Loucy (cell line): ENCODE measurements around the gene GPAM.
"Not testable (repeated sequence)": the region's sequence is repeated elsewhere in the genome, so short reads cannot be mapped to it uniquely, and the experiment has no call there.

ENCODE experiments used
- H2AFZ ChIP-seq: fragments of 200-600 bp; sonication (generic); 2 replicates; pipeline ENCODE4 v1.6.0; 2016; ENCODE audit warnings: antibody characterized with exemption, mild to moderate bottlenecking, low read length, moderate library complexity
- H3F3A ChIP-seq: fragments of 200-600 bp; 2 replicates; pipeline ENCODE4 v1.6.0; 2016; ENCODE audit warnings: antibody characterized with exemption, low read depth, mild to moderate bottlenecking
- H3K27me3 ChIP-seq: fragments of 200-600 bp; sonication (generic); 2 replicates; pipeline ENCODE4 v1.6.1; 2014; ENCODE audit warnings: low read length, mild to moderate bottlenecking; ENCODE audit not compliant: insufficient read depth, poor library complexity, severe bottlenecking
- H3K36me3 ChIP-seq: fragments of 200-600 bp; sonication (generic); 2 replicates; pipeline ENCODE4 v1.6.1; 2016; ENCODE audit warnings: low read length; ENCODE audit not compliant: insufficient read depth
- H3K4me1 ChIP-seq: fragments of 200-600 bp; sonication (generic); 2 replicates; pipeline ENCODE4 v1.5.1; 2014; ENCODE audit warnings: low read length, mild to moderate bottlenecking; ENCODE audit not compliant: insufficient read depth, poor library complexity, severe bottlenecking
- H3K4me2 ChIP-seq: fragments of 200-600 bp; sonication (generic); 2 replicates; pipeline ENCODE4 v1.6.0; 2014; ENCODE audit warnings: antibody characterized with exemption, low read length, low read depth, mild to moderate bottlenecking; ENCODE audit not compliant: poor library complexity, severe bottlenecking
- H3K4me3 ChIP-seq: fragments of 200-600 bp; sonication (generic); 2 replicates; pipeline ENCODE4 v1.5.1; 2014; ENCODE audit warnings: low read length, mild to moderate bottlenecking, mixed read lengths; ENCODE audit not compliant: poor library complexity, severe bottlenecking
- H3K79me2 ChIP-seq: fragments of 200-600 bp; sonication (generic); 2 replicates; pipeline ENCODE4 v1.6.1; 2014; ENCODE audit warnings: low read length; ENCODE audit not compliant: insufficient read depth
- H3K9ac ChIP-seq: fragments of 200-600 bp; sonication (generic); 2 replicates; pipeline ENCODE4 v1.6.0; 2014; ENCODE audit warnings: mild to moderate bottlenecking, low read depth, low read length, moderate library complexity; ENCODE audit not compliant: poor library complexity, severe bottlenecking
- H3K9me2 ChIP-seq: fragments of 200-600 bp; sonication (generic); replicated peaks from 2 replicates; pipeline ENCODE4 v1.6.1; 2016; ENCODE audit warnings: low read depth, low read length, mixed read lengths
- H3K9me3 ChIP-seq: fragments of 200-600 bp; sonication (generic); 2 replicates; pipeline ENCODE4 v1.6.1; 2014; ENCODE audit warnings: mild to moderate bottlenecking, antibody characterized with exemption, low read length, low read depth; ENCODE audit not compliant: insufficient read depth
- H4K20me1 ChIP-seq: fragments of 200-600 bp; sonication (generic); 2 replicates; pipeline ENCODE4 v1.6.0; 2014; ENCODE audit warnings: antibody characterized with exemption, low read length, mild to moderate bottlenecking; ENCODE audit not compliant: insufficient read depth, poor library complexity, severe bottlenecking
- EZH2phosphoT487 ChIP-seq: fragments of 200-600 bp; IDR thresholded peaks from 2 replicates; pipeline ENCODE4 v1.6.1; 2018; ENCODE audit warnings: antibody characterized with exemption, mild to moderate bottlenecking, moderate library complexity, borderline replicate concordance
- TF ChIP-seq, protein P1 (sequence below): fragments of 200-600 bp; sonication (generic); conservative IDR thresholded peaks from 2 replicates; pipeline ENCODE4 v1.5.1; 2014; ENCODE audit warnings: mild to moderate bottlenecking, antibody characterized with exemption, low read length

Gene GPAM

GRCh38 chr10:112202561-112203241 lies 19.1 kb upstream of the GPAM start:
- TF ChIP-seq EZH2phosphoT487 = no peak
- TF ChIP-seq, protein P1, sequence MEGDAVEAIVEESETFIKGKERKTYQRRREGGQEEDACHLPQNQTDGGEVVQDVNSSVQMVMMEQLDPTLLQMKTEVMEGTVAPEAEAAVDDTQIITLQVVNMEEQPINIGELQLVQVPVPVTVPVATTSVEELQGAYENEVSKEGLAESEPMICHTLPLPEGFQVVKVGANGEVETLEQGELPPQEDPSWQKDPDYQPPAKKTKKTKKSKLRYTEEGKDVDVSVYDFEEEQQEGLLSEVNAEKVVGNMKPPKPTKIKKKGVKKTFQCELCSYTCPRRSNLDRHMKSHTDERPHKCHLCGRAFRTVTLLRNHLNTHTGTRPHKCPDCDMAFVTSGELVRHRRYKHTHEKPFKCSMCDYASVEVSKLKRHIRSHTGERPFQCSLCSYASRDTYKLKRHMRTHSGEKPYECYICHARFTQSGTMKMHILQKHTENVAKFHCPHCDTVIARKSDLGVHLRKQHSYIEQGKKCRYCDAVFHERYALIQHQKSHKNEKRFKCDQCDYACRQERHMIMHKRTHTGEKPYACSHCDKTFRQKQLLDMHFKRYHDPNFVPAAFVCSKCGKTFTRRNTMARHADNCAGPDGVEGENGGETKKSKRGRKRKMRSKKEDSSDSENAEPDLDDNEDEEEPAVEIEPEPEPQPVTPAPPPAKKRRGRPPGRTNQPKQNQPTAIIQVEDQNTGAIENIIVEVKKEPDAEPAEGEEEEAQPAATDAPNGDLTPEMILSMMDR = no peak
- Histone ChIP-seq H2AFZ (no peak overlapping the region), H3K9me2 (no peaks in the 10 kb centered on the region)

DNA sequence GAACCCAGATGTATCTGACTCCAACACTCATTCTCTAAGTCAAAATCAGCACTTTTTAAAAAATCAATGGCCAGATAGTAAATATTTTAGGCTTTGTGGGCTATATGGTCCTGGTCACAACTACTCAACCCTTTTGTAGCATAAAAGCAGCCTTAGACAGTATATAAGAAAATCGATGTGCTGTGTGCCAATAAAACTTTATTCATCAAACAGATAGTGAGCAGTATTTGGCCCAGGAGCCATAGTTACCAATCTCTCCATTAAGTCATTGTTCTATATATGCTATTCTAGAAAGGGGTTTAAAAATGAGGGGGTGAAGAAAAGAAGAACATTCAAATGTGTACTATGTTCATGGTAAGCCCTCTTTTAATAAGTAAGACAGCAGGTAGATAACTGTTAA lies 18.5 kb upstream of the GPAM start:
- TF ChIP-seq EZH2phosphoT487 = no peak
- TF ChIP-seq, protein P1 = no peak
- Histone ChIP-seq H3K36me3 (no peaks in the 10 kb centered on the region), H3K4me2 (no peak overlapping the region), H3K9me3 (no peaks in the 10 kb centered on the region), H3K4me3 (no peak overlapping the region), H3K27me3 (no peaks in the 10 kb centered on the region), H3F3A (no peaks in the 10 kb centered on the region), H3K9me2 (no peaks in the 10 kb centered on the region), H3K4me1 (no peaks in the 10 kb centered on the region), H3K79me2 (no peaks in the 10 kb centered on the region), H2AFZ (no peak overlapping the region), H4K20me1 (no peaks in the 10 kb centered on the region), H3K9ac (no peak overlapping the region)

More at GRCh38 chr10:112202561-112203241, 19.1 kb upstream of the GPAM start:
- Histone ChIP-seq H3K9ac (no peak overlapping the region), H3K79me2 (no peaks in the 10 kb centered on the region), H3K36me3 (no peaks in the 10 kb centered on the region), H3K4me3 (no peak overlapping the region), H3K27me3 (no peaks in the 10 kb centered on the region), H3F3A (no peaks in the 10 kb centered on the region), H3K9me3 (no peaks in the 10 kb centered on the region), H4K20me1 (no peaks in the 10 kb centered on the region), H3K4me2 (no peak overlapping the region), H3K4me1 (no peaks in the 10 kb centered on the region)

GRCh38 chr10:112201334-112201733 lies 17.8 kb upstream of the GPAM start:
- no peaks in the 10 kb centered on the region for H3K36me3 ChIP-seq
- no peaks in the 10 kb centered on the region for H3F3A ChIP-seq
- TF ChIP-seq EZH2phosphoT487 = no peak
- TF ChIP-seq, protein P1 = no peak
- no peak overlapping the region for H3K4me3 ChIP-seq
- H3K4me2 ChIP-seq = no peak overlapping the region
- no peaks in the 10 kb centered on the region for H3K9me3 ChIP-seq
- no peaks in the 10 kb centered on the region for H3K4me1 ChIP-seq
- H2AFZ ChIP-seq = no peak overlapping the region
- H3K27me3 ChIP-seq = no peaks in the 10 kb centered on the region
- H3K79me2 ChIP-seq = no peaks in the 10 kb centered on the region
- H3K9ac ChIP-seq = no peak overlapping the region
- H4K20me1 ChIP-seq = no peaks in the 10 kb centered on the region
- no peaks in the 10 kb centered on the region for H3K9me2 ChIP-seq

DNA sequence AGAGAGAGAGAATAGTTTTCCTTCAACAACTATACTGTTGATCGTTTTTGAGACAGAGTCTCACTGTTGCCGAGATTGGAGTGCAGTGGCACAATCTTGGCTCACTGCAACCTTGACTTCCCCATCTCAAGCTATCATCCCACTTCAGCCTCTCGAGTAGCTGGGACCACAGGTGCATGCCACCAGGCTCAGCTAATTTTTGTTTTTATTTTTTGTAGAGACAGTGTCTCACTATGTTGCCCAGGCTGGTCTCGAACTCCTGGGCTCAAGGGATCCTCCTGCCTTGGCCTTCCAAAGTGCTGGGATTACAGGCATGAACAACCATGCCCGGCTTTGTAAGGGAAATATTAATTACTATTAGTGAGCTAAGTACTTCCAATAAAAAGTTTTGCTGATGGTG lies 16.7 kb upstream of the GPAM start:
- not testable (repeated sequence) for H3K4me3 ChIP-seq, H3K36me3 ChIP-seq, H3K4me2 ChIP-seq, H2AFZ ChIP-seq, H3K4me1 ChIP-seq, H3K27me3 ChIP-seq, H4K20me1 ChIP-seq, H3K9ac ChIP-seq, H3K9me3 ChIP-seq, H3K79me2 ChIP-seq, H3K9me2 ChIP-seq, H3F3A ChIP-seq

DNA sequence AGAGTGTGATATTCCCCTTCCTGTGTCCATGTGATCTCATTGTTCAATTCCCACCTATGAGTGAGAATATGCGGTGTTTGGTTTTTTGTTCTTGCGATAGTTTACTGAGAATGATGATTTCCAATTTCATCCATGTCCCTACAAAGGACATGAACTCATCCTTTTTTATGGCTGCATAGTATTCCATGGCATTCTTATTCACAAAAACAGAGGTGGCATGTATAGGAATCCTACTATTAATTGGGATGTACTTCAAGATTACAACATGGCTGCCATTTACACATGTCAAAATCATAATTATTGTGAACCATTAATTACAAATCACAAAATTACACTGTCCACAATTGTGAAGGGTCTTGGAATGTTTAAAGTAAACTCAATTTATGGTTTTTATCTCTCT lies 14.1 kb upstream of the GPAM start:
- not testable (repeated sequence) for H3K4me1 ChIP-seq, H3K36me3 ChIP-seq, H3K9me3 ChIP-seq, H3K9me2 ChIP-seq, H2AFZ ChIP-seq, H3K4me2 ChIP-seq, H4K20me1 ChIP-seq, H3F3A ChIP-seq, H3K27me3 ChIP-seq, H3K9ac ChIP-seq, H3K79me2 ChIP-seq, H3K4me3 ChIP-seq
